ENCODE results near the gene EEFSEC.

GRCh38 chr3:128436214-128436613, 282.9 kb downstream of the EEFSEC start:
- TF ChIP-seq ZNF384 (IDR thresholded peaks at IDR 0.05) (no peak), FOXA1 (IDR thresholded peaks at IDR 0.05) (no peak), BHLHE40 (IDR thresholded peaks at IDR 0.05; ENCODE audit: borderline replicate concordance) (no peak), HDGF (IDR thresholded peaks at IDR 0.05; ENCODE audit: borderline replicate concordance) (no peak), SP1 (IDR thresholded peaks at IDR 0.05) (no peak), FOXM1 (IDR thresholded peaks at IDR 0.05; ENCODE audit: borderline replicate concordance) (no peak), FOXK2 (IDR thresholded peaks at IDR 0.05) (no peak), ELF4 (IDR thresholded peaks at IDR 0.05) (no peak)

All from HEK293T (cell line).